ENCODE measurements around the gene MLXIP. TPM values are rescaled to one million over a fixed set of nuclear protein-coding genes. Genes with fewer than 3 reads are reported as not detected.
"Not testable (repeated sequence)": the region's sequence is repeated elsewhere in the genome, so short reads cannot be mapped to it uniquely, and the experiment has no call there.

The MLXIP gene
- total RNA-seq, 1 donor from 2014 or later = 33.7 TPM

DNA sequence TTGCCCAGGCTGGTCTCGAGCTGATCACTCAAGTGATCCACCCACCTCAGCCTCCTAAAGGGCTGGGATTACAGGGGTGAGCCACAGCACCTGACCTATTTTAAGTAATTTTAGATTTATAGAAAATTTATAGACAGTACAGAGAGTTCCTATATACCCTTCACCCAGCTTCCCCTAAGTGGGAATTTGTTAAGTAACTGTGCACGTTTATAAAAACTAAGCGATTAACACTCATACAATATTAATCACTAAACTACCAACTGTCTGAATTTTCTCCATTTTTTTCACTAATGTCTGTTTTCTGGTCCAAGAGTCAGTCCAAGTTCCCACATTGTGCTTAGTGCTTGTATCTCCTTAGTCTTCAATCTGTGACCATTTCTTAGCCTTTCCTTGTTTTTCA is 89.9 kb downstream of the MLXIP start:
- POLR2A ChIA-PET = no interaction called here

DNA sequence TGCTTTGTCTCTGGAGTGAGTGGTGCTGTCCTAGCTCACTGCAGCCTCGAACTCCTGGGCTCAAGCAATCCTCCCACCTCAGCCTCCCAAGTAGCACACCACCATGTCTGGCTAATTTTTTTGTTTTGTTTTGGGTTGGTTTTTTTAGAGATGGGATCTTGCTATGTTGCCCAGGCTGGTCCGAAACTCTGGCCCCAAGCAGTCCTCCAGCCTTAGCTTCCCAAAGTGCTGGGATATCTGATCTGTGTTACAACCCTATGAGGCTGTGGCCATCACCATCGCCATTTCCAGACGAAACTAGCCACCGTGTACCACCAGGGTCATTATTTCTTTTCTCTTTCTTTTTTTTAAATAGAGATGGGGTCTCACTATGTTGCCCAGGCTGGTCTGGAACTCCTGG is 92.8 kb downstream of the MLXIP start:
- Mint-ChIP-seq H3K36me3 (ENCODE audit: low read depth) (no peaks in the 10 kb centered on the region), H3K27me3 (peaks cover 12% of the 10 kb centered on the region), H3K4me3 (no peak overlapping the region), H3K4me1 (no peaks in the 10 kb centered on the region), H3K27ac (no peak overlapping the region), H3K9me3 (no peaks in the 10 kb centered on the region)
- intact Hi-C loops (cut with micrococcal nuclease) = no loop called here
- ATAC-seq (ENCODE audit: low read depth) (no peak), DNase-seq (no peak)
- POLR2A ChIA-PET = no interaction called here
- TF ChIP-seq, protein P1, sequence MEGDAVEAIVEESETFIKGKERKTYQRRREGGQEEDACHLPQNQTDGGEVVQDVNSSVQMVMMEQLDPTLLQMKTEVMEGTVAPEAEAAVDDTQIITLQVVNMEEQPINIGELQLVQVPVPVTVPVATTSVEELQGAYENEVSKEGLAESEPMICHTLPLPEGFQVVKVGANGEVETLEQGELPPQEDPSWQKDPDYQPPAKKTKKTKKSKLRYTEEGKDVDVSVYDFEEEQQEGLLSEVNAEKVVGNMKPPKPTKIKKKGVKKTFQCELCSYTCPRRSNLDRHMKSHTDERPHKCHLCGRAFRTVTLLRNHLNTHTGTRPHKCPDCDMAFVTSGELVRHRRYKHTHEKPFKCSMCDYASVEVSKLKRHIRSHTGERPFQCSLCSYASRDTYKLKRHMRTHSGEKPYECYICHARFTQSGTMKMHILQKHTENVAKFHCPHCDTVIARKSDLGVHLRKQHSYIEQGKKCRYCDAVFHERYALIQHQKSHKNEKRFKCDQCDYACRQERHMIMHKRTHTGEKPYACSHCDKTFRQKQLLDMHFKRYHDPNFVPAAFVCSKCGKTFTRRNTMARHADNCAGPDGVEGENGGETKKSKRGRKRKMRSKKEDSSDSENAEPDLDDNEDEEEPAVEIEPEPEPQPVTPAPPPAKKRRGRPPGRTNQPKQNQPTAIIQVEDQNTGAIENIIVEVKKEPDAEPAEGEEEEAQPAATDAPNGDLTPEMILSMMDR (IDR thresholded peaks at IDR 0.05) = no peak
- CTCF ChIA-PET = no interaction called here

More for the DNA sequence above, 89.9 kb downstream of the MLXIP start:
- TF ChIP-seq, protein P1 (IDR thresholded peaks at IDR 0.05) = no peak
- H3K36me3 Mint-ChIP-seq (ENCODE audit: low read depth) = no peaks in the 10 kb centered on the region
- DNase-seq = no peak
- intact Hi-C loops (cut with micrococcal nuclease) = no loop called here
- H3K9me3 Mint-ChIP-seq = no peaks in the 10 kb centered on the region
- CTCF ChIA-PET = no interaction called here
- no peak overlapping the region for H3K4me3 Mint-ChIP-seq
- no peak for ATAC-seq (ENCODE audit: low read depth)
- peaks cover 17% of the 10 kb centered on the region for H3K27me3 Mint-ChIP-seq
- H3K27ac Mint-ChIP-seq = no peak overlapping the region
- no peaks in the 10 kb centered on the region for H3K4me1 Mint-ChIP-seq

- Mint-ChIP-seq H3K4me3 (no peak overlapping the region), H3K27ac (no peak overlapping the region), H3K36me3 (ENCODE audit: low read depth) (no peaks in the 10 kb centered on the region), H3K9me3 (no peaks in the 10 kb centered on the region), H3K4me1 (no peaks in the 10 kb centered on the region), H3K27me3 (peaks cover 7% of the 10 kb centered on the region)
- intact Hi-C loops (cut with micrococcal nuclease) = no loop called here
- TF ChIP-seq, protein P1 (IDR thresholded peaks at IDR 0.05) = no peak
- DNase-seq (no peak), ATAC-seq (ENCODE audit: low read depth) (no peak)
- CTCF ChIA-PET = no interaction called here
- POLR2A ChIA-PET = no interaction called here
Observed at GRCh38 chr12:122172262-122172939, 93.8 kb downstream of the MLXIP start.

DNA sequence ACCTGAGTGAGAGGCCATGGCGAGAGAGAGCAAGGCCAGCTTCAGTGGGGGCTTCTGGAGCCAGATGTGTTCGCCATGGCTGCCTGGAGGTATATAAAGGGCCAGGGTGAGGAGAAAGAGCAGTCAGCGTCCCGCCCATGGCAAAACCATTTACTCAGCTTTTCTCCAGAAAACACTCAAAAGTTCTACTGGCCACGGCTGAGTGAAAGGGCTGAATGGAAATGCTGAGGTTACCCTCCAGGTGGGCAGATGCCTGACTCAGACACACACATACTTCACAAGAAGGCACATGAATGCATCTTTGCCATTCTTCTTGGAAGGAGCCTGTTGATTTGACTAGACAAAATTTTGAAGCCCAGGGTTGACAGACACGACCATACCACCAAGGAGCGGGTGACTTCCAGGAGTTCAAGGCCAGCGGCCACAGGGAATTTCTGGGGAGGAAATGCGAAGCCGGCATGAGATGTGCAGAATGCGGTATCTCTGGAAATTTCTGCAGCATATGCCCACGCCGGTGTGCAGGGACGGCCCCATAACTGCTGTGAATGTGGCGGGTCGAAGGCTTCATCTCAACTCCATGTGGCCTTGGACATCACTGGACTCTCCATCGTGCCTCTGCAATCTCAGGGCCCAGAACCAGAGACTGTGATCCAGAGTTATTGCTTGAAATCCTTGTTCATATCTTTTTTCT is 95.7 kb downstream of the MLXIP start, which contains the start of gene IL31:
Gene IL31 (minus strand): TSS at position 67 of the 691 bp plus-strand sequence. CDS start 49 bp downstream, at position 18.
- no peaks in the 10 kb centered on the region for H3K9me3 Mint-ChIP-seq

DNA sequence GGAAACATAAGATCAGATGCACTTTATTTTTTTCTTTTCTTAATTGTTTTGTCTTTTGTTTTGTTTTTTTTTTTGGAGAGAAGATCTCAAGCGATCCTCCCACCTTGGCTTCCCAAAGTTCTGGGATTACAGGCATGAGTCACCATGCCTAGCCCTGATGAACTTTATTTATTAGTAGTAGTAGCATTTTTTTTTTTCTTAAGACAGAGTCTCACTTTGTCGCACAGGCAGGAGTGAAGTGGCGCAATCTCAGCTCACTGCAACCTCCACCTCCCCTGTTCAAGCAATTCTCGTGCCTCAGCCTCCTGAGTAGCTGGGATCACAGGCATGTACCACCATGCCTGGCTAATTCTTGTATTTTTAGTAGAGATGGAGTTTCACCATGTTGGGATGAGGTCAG is 97.9 kb downstream of the MLXIP start:
- H3K27me3 Mint-ChIP-seq; H3K36me3 Mint-ChIP-seq (ENCODE audit: low read depth); H3K9me3 Mint-ChIP-seq; CTCF ChIA-PET; DNase-seq; ATAC-seq (ENCODE audit: low read depth); intact Hi-C loops (cut with micrococcal nuclease); H3K4me1 Mint-ChIP-seq; H3K4me3 Mint-ChIP-seq; H3K27ac Mint-ChIP-seq; POLR2A ChIA-PET: not testable (repeated sequence)

More for the DNA sequence above, 95.7 kb downstream of the MLXIP start, which contains the start of gene IL31:
- Mint-ChIP-seq H3K27me3 (peaks cover 5% of the 10 kb centered on the region), H3K4me1 (no peaks in the 10 kb centered on the region), H3K27ac (no peak within 1 kb of the TSS), H3K4me3 (no peak within 1 kb of the TSS), H3K36me3 (ENCODE audit: low read depth) (no peaks in the 10 kb centered on the region)
- POLR2A ChIA-PET = no interaction called here
- intact Hi-C loops (cut with micrococcal nuclease) = no loop called here
- DNase-seq (no peak), ATAC-seq (ENCODE audit: low read depth) (no peak)
- CTCF ChIA-PET = no interaction called here
- TF ChIP-seq, protein P1 (IDR thresholded peaks at IDR 0.05) = no peak

Measured in activated B cell treated with CpG ODN at 0.5 μM for 24 hours (primary cell).